Measurements from ENCODE around the gene TNIP1.
A peak's percentile ranks its signal among the peaks of the same experiment; 100 is the strongest.

GRCh38 chr5:151082282-151082902, 1.6 kb upstream of the TNIP1 start:
- no peak for TF ChIP-seq RCOR1 (IDR thresholded peaks at IDR 0.05; ENCODE audit: low read length)
- TF ChIP-seq CTCF (IDR thresholded peaks at IDR 0.05): peak; percentile 38
- TF ChIP-seq SMC3 (IDR thresholded peaks at IDR 0.05; ENCODE audit: low read depth, low read length): no peak
- no peak for TF ChIP-seq EP300 (IDR thresholded peaks at IDR 0.05; ENCODE audit: borderline replicate concordance in 1 of 2, low read depth in 1 of 2, low read length in 1 of 2)
- no peak for TF ChIP-seq TCF12 (IDR thresholded peaks at IDR 0.05)
- TF ChIP-seq, protein P1, sequence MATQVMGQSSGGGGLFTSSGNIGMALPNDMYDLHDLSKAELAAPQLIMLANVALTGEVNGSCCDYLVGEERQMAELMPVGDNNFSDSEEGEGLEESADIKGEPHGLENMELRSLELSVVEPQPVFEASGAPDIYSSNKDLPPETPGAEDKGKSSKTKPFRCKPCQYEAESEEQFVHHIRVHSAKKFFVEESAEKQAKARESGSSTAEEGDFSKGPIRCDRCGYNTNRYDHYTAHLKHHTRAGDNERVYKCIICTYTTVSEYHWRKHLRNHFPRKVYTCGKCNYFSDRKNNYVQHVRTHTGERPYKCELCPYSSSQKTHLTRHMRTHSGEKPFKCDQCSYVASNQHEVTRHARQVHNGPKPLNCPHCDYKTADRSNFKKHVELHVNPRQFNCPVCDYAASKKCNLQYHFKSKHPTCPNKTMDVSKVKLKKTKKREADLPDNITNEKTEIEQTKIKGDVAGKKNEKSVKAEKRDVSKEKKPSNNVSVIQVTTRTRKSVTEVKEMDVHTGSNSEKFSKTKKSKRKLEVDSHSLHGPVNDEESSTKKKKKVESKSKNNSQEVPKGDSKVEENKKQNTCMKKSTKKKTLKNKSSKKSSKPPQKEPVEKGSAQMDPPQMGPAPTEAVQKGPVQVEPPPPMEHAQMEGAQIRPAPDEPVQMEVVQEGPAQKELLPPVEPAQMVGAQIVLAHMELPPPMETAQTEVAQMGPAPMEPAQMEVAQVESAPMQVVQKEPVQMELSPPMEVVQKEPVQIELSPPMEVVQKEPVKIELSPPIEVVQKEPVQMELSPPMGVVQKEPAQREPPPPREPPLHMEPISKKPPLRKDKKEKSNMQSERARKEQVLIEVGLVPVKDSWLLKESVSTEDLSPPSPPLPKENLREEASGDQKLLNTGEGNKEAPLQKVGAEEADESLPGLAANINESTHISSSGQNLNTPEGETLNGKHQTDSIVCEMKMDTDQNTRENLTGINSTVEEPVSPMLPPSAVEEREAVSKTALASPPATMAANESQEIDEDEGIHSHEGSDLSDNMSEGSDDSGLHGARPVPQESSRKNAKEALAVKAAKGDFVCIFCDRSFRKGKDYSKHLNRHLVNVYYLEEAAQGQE (IDR thresholded peaks at IDR 0.05; ENCODE audit: low read depth, low read length): no peak
- TF ChIP-seq, protein P2, sequence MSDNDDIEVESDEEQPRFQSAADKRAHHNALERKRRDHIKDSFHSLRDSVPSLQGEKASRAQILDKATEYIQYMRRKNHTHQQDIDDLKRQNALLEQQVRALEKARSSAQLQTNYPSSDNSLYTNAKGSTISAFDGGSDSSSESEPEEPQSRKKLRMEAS (IDR thresholded peaks at IDR 0.05; ENCODE audit: low read depth): no peak
- TF ChIP-seq YY1 (IDR thresholded peaks at IDR 0.05; ENCODE audit: low read depth): no peak
- TF ChIP-seq, protein P3, sequence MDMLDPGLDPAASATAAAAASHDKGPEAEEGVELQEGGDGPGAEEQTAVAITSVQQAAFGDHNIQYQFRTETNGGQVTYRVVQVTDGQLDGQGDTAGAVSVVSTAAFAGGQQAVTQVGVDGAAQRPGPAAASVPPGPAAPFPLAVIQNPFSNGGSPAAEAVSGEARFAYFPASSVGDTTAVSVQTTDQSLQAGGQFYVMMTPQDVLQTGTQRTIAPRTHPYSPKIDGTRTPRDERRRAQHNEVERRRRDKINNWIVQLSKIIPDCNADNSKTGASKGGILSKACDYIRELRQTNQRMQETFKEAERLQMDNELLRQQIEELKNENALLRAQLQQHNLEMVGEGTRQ (IDR thresholded peaks at IDR 0.05; ENCODE audit: borderline replicate concordance, low read depth, low read length): no peak

Data from SK-N-SH (cell line).